Measurements from ENCODE around the gene TNS1. TPM values are rescaled to one million over a fixed set of nuclear protein-coding genes. Genes with fewer than 3 reads are reported as not detected.

Gene TNS1
- total RNA-seq, 1 donor from 2014 or later: 0.13 TPM

GRCh38 chr2:218005028-218005427, 2.2 kb upstream of the TNS1 start:
- peaks cover 8% of the 10 kb centered on the region for H3K4me1 Mint-ChIP-seq
- intact Hi-C loops (cut with micrococcal nuclease): no loop called here
- ATAC-seq (ENCODE audit: low read depth) (no peak), DNase-seq (no peak)
- ChIA-PET CTCF (no interaction called here), POLR2A (no interaction called here)
- no peak overlapping the region for H3K27ac Mint-ChIP-seq
- TF ChIP-seq CTCF (IDR thresholded peaks at IDR 0.05): no peak
- H3K4me3 Mint-ChIP-seq: no peak overlapping the region
- no peaks in the 10 kb centered on the region for H3K36me3 Mint-ChIP-seq (ENCODE audit: low read depth)
- H3K9me3 Mint-ChIP-seq: no peaks in the 10 kb centered on the region
- H3K27me3 Mint-ChIP-seq: peaks cover 29% of the 10 kb centered on the region

GRCh38 chr2:218003981-218004419, 1.2 kb upstream of the TNS1 start:
- Mint-ChIP-seq H3K4me3 (no peak overlapping the region), H3K4me1 (no peaks in the 10 kb centered on the region), H3K9me3 (no peaks in the 10 kb centered on the region), H3K27ac (no peak overlapping the region), H3K36me3 (ENCODE audit: low read depth) (no peaks in the 10 kb centered on the region), H3K27me3 (peaks cover 22% of the 10 kb centered on the region)
- ATAC-seq (ENCODE audit: low read depth) (no peak), DNase-seq (no peak)
- ChIA-PET CTCF (no interaction called here), POLR2A (no interaction called here)
- TF ChIP-seq CTCF (IDR thresholded peaks at IDR 0.05): no peak
- intact Hi-C loops (cut with micrococcal nuclease): no loop called here

- TF ChIP-seq CTCF (IDR thresholded peaks at IDR 0.05): no peak
- H3K4me3 Mint-ChIP-seq: no peak overlapping the region
- ATAC-seq (ENCODE audit: low read depth) (no peak), DNase-seq (no peak)
- no peak overlapping the region for H3K27ac Mint-ChIP-seq
- intact Hi-C loops (cut with micrococcal nuclease): no loop called here
- ChIA-PET POLR2A (no interaction called here), CTCF (no interaction called here)
- no peaks in the 10 kb centered on the region for H3K4me1 Mint-ChIP-seq
- peaks cover 17% of the 10 kb centered on the region for H3K27me3 Mint-ChIP-seq
- no peaks in the 10 kb centered on the region for H3K9me3 Mint-ChIP-seq
- H3K36me3 Mint-ChIP-seq (ENCODE audit: low read depth): no peaks in the 10 kb centered on the region
Measured at GRCh38 chr2:218003281-218003944, 618 bp upstream of the TNS1 start.

- no peak for DNase-seq
- intact Hi-C loops (cut with micrococcal nuclease): no loop called here
- peaks cover 17% of the 10 kb centered on the region for H3K27me3 Mint-ChIP-seq
- ChIA-PET CTCF (no interaction called here), POLR2A (no interaction called here)
- ATAC-seq (ENCODE audit: low read depth): no peak
- no peaks in the 10 kb centered on the region for H3K4me1 Mint-ChIP-seq
- TF ChIP-seq CTCF (IDR thresholded peaks at IDR 0.05): no peak
- H3K4me3 Mint-ChIP-seq: no peak overlapping the region
- no peaks in the 10 kb centered on the region for H3K9me3 Mint-ChIP-seq
- no peaks in the 10 kb centered on the region for H3K36me3 Mint-ChIP-seq (ENCODE audit: low read depth)
- no peak overlapping the region for H3K27ac Mint-ChIP-seq
Measured at GRCh38 chr2:218002143-218002844, 501 bp downstream of the TNS1 start.

- POLR2A ChIA-PET: no interaction called here
- TF ChIP-seq CTCF (IDR thresholded peaks at IDR 0.05): no peak
- CTCF ChIA-PET: no interaction called here
- no peak for DNase-seq
- Mint-ChIP-seq H3K27ac (no peak overlapping the region), H3K4me3 (no peak overlapping the region), H3K9me3 (no peaks in the 10 kb centered on the region), H3K4me1 (no peaks in the 10 kb centered on the region), H3K36me3 (ENCODE audit: low read depth) (no peaks in the 10 kb centered on the region), H3K27me3 (peaks cover 19% of the 10 kb centered on the region)
- no peak for ATAC-seq (ENCODE audit: low read depth)
- intact Hi-C loops (cut with micrococcal nuclease): no loop called here
Measured at GRCh38 chr2:218001629-218002028, 1.2 kb downstream of the TNS1 start.

All from activated B cell treated with CpG ODN at 0.5 μM for 24 hours (primary cell).